Epithelial cell of esophagus (primary cell): ENCODE measurements around the gene NIPAL3.

ENCODE experiments used
- DNase-seq: peaks from one replicate; pipeline ENCODE4 v3.0.0; 2010; ENCODE audit warnings: low read depth
- H3K4me3 ChIP-seq: 2 replicates; pipeline ENCODE4 v1.5.1; 2011; ENCODE audit warnings: mild to moderate bottlenecking, low read length, control low read depth
- CTCF ChIP-seq: IDR thresholded peaks from 2 replicates; pipeline ENCODE4 v1.5.1; 2011; ENCODE audit warnings: low read depth, mild to moderate bottlenecking, low read length, control low read depth, inconsistent platforms; ENCODE audit not compliant: insufficient read depth; ENCODE audit errors: missing control alignments

The NIPAL3 gene

GRCh38 chr1:24384251-24385090 lies 31.1 kb upstream of the NIPAL3 start:
- DNase-seq: peak; percentile 97
- no peak overlapping the region for H3K4me3 ChIP-seq
- no peak for TF ChIP-seq CTCF

- DNase-seq: peak; percentile 80
- TF ChIP-seq CTCF: peak; percentile 56
- no peak overlapping the region for H3K4me3 ChIP-seq
Observed at GRCh38 chr1:24385160-24385940, 30.3 kb upstream of the NIPAL3 start.

GRCh38 chr1:24386241-24386640 lies 29.4 kb upstream of the NIPAL3 start:
- TF ChIP-seq CTCF: no peak
- no peak overlapping the region for H3K4me3 ChIP-seq
- DNase-seq: peak; percentile 47

- DNase-seq: no peak
- no peak overlapping the region for H3K4me3 ChIP-seq
- TF ChIP-seq CTCF: no peak
Observed at GRCh38 chr1:24386931-24387330, 28.7 kb upstream of the NIPAL3 start.

GRCh38 chr1:24387636-24388175 lies 27.9 kb upstream of the NIPAL3 start:
- TF ChIP-seq CTCF: no peak
- no peak overlapping the region for H3K4me3 ChIP-seq
- DNase-seq: no peak

- no peak overlapping the region for H3K4me3 ChIP-seq
- no peak for TF ChIP-seq CTCF
- DNase-seq: no peak
Observed at GRCh38 chr1:24388331-24388885, 27.2 kb upstream of the NIPAL3 start.
